ENCODE data around the gene TSFM.

- TF ChIP-seq ARID2 (CRISPR knock-in tag; IDR thresholded peaks at IDR 0.05; ENCODE audit: borderline replicate concordance) (no peak), NKX3-1 (CRISPR knock-in tag; IDR thresholded peaks at IDR 0.05) (no peak), ZFX (CRISPR knock-in tag; IDR thresholded peaks at IDR 0.05; ENCODE audit: low read depth) (no peak), TAF1 (CRISPR knock-in tag; IDR thresholded peaks at IDR 0.05) (no peak), RNF2 (conservative IDR thresholded peaks at IDR 0.05; ENCODE audit: low read depth) (no peak), RELA (CRISPR knock-in tag; IDR thresholded peaks at IDR 0.05) (no peak), KDM5B (CRISPR knock-in tag; IDR thresholded peaks at IDR 0.05; ENCODE audit: borderline replicate concordance) (no peak)
Observed at GRCh38 chr12:57764662-57765002, 18.0 kb upstream of the TSFM start.
